SK-N-SH treated with all-trans-retinoic acid at 6 μM for 48 hours (cell line): ENCODE data around the gene CGREF1.

Source experiments
- ATAC-seq: fragments of 200-7000 bp; cut with Tn5 transposase; 3 replicates; pipeline ENCODE4 v1.9.1; 2020; ENCODE audit warnings: mild to moderate bottlenecking, moderate library complexity
- ARNTL ChIP-seq: fragments of 450-650 bp; formaldehyde crosslinking; IDR thresholded peaks from 2 replicates; pipeline ENCODE4 v1.5.0; 2020; ENCODE audit warnings: low read depth, mild to moderate bottlenecking, moderate library complexity, borderline replicate concordance
- BACH2 ChIP-seq: fragments of 250-450 bp; sonication (Bioruptor Pico); IDR thresholded peaks from 2 replicates; pipeline ENCODE4 v1.9.0; 2021; ENCODE audit warnings: mild to moderate bottlenecking, borderline replicate concordance
- CREB5 ChIP-seq: fragments of 250-450 bp; sonication (Bioruptor Pico); IDR thresholded peaks from 2 replicates; pipeline ENCODE4 v1.5.1; 2020; ENCODE audit warnings: low read depth, mild to moderate bottlenecking, moderate library complexity
- CSDC2 ChIP-seq: fragments of 250-450 bp; sonication (Bioruptor Pico); IDR thresholded peaks from 2 replicates; pipeline ENCODE4 v1.5.0; 2020; ENCODE audit warnings: mild to moderate bottlenecking, moderate library complexity
- ESRRG ChIP-seq: fragments of 250-450 bp; sonication (Bioruptor Pico); IDR thresholded peaks from 2 replicates; pipeline ENCODE4 v1.6.1; 2021; ENCODE audit warnings: mild to moderate bottlenecking
- GLIS3 ChIP-seq: fragments of 250-450 bp; sonication (Bioruptor Pico); IDR thresholded peaks from 2 replicates; pipeline ENCODE4 v1.5.0; 2020; ENCODE audit warnings: mild to moderate bottlenecking, moderate library complexity
- ISL1 ChIP-seq: fragments of 250-450 bp; sonication (Bioruptor Pico); IDR thresholded peaks from 2 replicates; pipeline ENCODE4 v2.1.2; 2022; ENCODE audit warnings: mild to moderate bottlenecking, moderate library complexity
- OSR1 ChIP-seq: fragments of 250-450 bp; sonication (Bioruptor Pico); IDR thresholded peaks from 2 replicates; pipeline ENCODE4 v1.8.0; 2022; ENCODE audit warnings: moderate library complexity, mild to moderate bottlenecking, inconsistent platforms
- POU6F1 ChIP-seq: fragments of 250-450 bp; sonication (Bioruptor Pico); IDR thresholded peaks from 2 replicates; pipeline ENCODE4 v1.8.0; 2021; ENCODE audit warnings: low read depth, mild to moderate bottlenecking, moderate library complexity, borderline replicate concordance
- SNAI2 ChIP-seq: fragments of 250-450 bp; sonication (Bioruptor Pico); IDR thresholded peaks from 2 replicates; pipeline ENCODE4 v1.5.0; 2020; ENCODE audit warnings: mild to moderate bottlenecking, moderate library complexity
- TCF4 ChIP-seq: fragments of 250-450 bp; sonication (Bioruptor Pico); IDR thresholded peaks from 2 replicates; pipeline ENCODE4 v1.8.0; 2021; ENCODE audit warnings: mild to moderate bottlenecking, moderate library complexity, borderline replicate concordance
- TOX ChIP-seq: fragments of 250-450 bp; sonication (Bioruptor Pico); IDR thresholded peaks from 2 replicates; pipeline ENCODE4 v1.8.0; 2021; ENCODE audit warnings: mild to moderate bottlenecking, moderate library complexity, borderline replicate concordance
- TSHZ2 ChIP-seq: fragments of 250-450 bp; sonication (Bioruptor Pico); IDR thresholded peaks from 2 replicates; pipeline ENCODE4 v1.5.0; 2020; ENCODE audit warnings: mild to moderate bottlenecking, moderate library complexity
- ZC3H10 ChIP-seq: fragments of 250-450 bp; sonication (Bioruptor Pico); IDR thresholded peaks from 2 replicates; pipeline ENCODE4 v1.5.1; 2021; ENCODE audit warnings: mild to moderate bottlenecking, moderate library complexity
- ZFP3 ChIP-seq: fragments of 250-450 bp; sonication (Bioruptor Pico); IDR thresholded peaks from 2 replicates; pipeline ENCODE4 v1.5.0; 2020; ENCODE audit warnings: mild to moderate bottlenecking, moderate library complexity
- ZFP30 ChIP-seq: fragments of 450-650 bp; formaldehyde crosslinking; IDR thresholded peaks from 2 replicates; pipeline ENCODE4 v1.5.0; 2022; ENCODE audit warnings: mild to moderate bottlenecking, moderate library complexity
- ZNF565 ChIP-seq: fragments of 450-650 bp; formaldehyde crosslinking; conservative IDR thresholded peaks from 2 replicates; pipeline ENCODE4 v1.5.0; 2020; ENCODE audit warnings: low read depth, mild to moderate bottlenecking, moderate library complexity
- ZNF70 ChIP-seq: fragments of 450-650 bp; formaldehyde crosslinking; IDR thresholded peaks from 2 replicates; pipeline ENCODE4 v1.5.0; 2020; ENCODE audit warnings: mild to moderate bottlenecking, moderate library complexity
- ZNF8 ChIP-seq: fragments of 450-650 bp; formaldehyde crosslinking; IDR thresholded peaks from 2 replicates; pipeline ENCODE4 v1.5.0; 2020; ENCODE audit warnings: mild to moderate bottlenecking, moderate library complexity
- TF ChIP-seq, protein P1 (sequence below): fragments of 250-450 bp; sonication (Bioruptor Pico); IDR thresholded peaks from 2 replicates; pipeline ENCODE4 v1.8.0; 2020; ENCODE audit warnings: mild to moderate bottlenecking, moderate library complexity, borderline replicate concordance
- TF ChIP-seq, protein P2 (sequence below): fragments of 250-450 bp; sonication (Bioruptor Pico); IDR thresholded peaks from 2 replicates; pipeline ENCODE4 v1.5.1; 2021; ENCODE audit warnings: mild to moderate bottlenecking, moderate library complexity

CGREF1 gene

DNA sequence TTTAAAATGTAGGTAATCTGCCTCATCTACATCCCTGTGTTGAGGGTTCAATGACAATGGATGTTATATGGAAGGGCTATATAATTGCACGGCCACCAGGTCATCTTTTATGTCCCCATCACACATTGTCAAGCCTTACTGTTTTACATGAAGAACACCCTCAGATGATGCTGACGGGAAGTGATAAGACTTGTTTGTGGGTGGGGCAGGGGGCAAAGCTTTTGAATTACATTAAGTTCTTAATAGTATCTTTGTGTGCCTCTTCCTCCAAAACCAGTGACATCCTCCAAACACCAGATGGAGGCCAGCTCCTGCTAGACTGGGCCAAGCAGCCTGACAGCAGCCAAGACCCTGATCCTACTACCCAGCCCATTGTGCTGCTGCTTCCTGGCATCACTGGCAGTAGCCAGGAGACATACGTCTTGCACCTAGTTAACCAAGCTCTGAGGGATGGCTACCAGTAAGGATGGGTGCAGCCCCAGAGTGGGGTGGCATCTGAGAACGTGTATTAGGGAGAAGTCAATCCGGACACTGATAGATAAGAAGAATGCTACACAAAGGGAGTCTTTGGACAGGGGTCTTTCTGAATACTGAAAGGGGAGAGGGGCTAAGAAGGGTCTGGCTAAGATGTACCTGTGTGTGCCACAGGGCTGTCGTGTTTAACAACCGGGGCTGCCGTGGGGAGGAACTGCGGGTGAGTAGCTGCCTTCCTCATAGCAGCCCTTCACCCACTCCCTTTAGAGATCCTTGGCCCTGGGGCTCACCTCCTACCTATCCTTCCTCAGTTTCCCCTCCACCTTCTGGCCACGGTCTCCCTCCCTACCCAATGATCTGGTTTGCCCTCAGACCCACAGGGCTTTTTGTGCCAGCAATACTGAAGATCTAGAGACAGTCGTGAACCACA lies 10.0 kb upstream of the CGREF1 start:
- TF ChIP-seq TCF4 (CRISPR knock-in tag) (no peak), OSR1 (no peak), BACH2 (CRISPR knock-in tag) (no peak), ZC3H10 (CRISPR knock-in tag) (no peak), ESRRG (CRISPR knock-in tag) (no peak), CSDC2 (CRISPR knock-in tag) (no peak), ZFP3 (CRISPR knock-in tag) (no peak), POU6F1 (CRISPR knock-in tag) (no peak), ARNTL (CRISPR knock-in tag) (no peak), TOX (CRISPR knock-in tag) (no peak), ZNF8 (CRISPR knock-in tag) (no peak), ZNF70 (no peak), SNAI2 (CRISPR knock-in tag) (no peak), ZFP30 (CRISPR knock-in tag) (no peak)
- TF ChIP-seq, protein P1, sequence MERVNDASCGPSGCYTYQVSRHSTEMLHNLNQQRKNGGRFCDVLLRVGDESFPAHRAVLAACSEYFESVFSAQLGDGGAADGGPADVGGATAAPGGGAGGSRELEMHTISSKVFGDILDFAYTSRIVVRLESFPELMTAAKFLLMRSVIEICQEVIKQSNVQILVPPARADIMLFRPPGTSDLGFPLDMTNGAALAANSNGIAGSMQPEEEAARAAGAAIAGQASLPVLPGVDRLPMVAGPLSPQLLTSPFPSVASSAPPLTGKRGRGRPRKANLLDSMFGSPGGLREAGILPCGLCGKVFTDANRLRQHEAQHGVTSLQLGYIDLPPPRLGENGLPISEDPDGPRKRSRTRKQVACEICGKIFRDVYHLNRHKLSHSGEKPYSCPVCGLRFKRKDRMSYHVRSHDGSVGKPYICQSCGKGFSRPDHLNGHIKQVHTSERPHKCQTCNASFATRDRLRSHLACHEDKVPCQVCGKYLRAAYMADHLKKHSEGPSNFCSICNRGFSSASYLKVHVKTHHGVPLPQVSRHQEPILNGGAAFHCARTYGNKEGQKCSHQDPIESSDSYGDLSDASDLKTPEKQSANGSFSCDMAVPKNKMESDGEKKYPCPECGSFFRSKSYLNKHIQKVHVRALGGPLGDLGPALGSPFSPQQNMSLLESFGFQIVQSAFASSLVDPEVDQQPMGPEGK (CRISPR knock-in tag) = no peak
- TF ChIP-seq, protein P2, sequence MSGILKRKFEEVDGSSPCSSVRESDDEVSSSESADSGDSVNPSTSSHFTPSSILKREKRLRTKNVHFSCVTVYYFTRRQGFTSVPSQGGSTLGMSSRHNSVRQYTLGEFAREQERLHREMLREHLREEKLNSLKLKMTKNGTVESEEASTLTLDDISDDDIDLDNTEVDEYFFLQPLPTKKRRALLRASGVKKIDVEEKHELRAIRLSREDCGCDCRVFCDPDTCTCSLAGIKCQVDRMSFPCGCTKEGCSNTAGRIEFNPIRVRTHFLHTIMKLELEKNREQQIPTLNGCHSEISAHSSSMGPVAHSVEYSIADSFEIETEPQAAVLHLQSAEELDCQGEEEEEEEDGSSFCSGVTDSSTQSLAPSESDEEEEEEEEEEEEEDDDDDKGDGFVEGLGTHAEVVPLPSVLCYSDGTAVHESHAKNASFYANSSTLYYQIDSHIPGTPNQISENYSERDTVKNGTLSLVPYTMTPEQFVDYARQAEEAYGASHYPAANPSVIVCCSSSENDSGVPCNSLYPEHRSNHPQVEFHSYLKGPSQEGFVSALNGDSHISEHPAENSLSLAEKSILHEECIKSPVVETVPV = no peak
- TF ChIP-seq, all 23 proteins: peak for 0

DNA sequence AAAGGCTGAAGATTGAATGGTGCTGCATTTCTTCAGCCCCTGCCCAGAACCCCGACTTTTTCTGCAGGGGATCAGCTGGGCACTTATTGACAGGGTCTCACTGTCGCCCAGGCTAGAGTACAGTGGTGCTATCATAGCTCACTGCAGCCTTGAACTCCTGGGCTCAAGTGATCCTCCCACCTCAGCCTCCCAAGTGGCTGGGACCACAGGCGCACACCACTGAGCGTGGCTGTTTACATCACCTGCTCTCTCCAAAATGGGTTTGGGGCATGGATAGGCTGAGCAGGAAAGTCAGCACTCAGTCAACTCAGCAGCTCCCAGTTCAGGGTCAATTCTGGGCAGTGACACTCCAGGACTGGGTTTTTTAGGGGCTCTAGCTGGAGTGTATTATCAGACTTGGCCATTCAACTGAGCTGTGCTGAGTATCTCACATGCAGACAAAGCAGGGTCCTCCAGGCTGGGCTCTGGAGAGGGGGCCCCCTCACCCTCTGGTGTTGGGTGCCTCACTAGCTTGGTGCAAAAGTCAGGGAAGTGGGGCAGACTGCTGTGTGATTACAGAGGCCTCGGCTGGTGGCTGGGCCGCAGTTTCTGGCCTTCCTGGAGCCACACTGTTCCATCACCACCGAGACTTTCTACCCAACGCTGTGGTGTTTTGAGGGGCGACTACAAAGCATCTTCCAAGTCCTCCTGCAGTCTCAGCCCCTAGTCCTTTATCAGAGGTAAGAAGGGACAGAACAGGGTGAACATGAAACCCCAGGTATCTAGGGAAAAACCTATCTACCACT lies 9.1 kb upstream of the CGREF1 start:
- no peak for ATAC-seq
- TF ChIP-seq ISL1 (CRISPR knock-in tag) (no peak), TSHZ2 (no peak), ESRRG (CRISPR knock-in tag) (no peak), ZFP3 (CRISPR knock-in tag) (no peak), ZNF565 (CRISPR knock-in tag) (no peak), SNAI2 (CRISPR knock-in tag) (no peak), ZNF70 (no peak), TOX (CRISPR knock-in tag) (no peak), POU6F1 (CRISPR knock-in tag) (no peak), ZC3H10 (CRISPR knock-in tag) (no peak), GLIS3 (CRISPR knock-in tag) (no peak), BACH2 (CRISPR knock-in tag) (no peak), CREB5 (no peak), TCF4 (CRISPR knock-in tag) (no peak)
- TF ChIP-seq, protein P1 (CRISPR knock-in tag) = no peak
- TF ChIP-seq, all 23 proteins: peak for 0

More for the DNA sequence above, 10.0 kb upstream of the CGREF1 start:
- ATAC-seq = no peak
